ENCODE measurements around the gene HNRNPM. TPM values are rescaled to one million over a fixed set of nuclear protein-coding genes. Genes with fewer than 3 reads are reported as not detected.
"Not testable (repeated sequence)": the region's sequence is repeated elsewhere in the genome, so short reads cannot be mapped to it uniquely, and the experiment has no call there.

The HNRNPM gene
- total RNA-seq, 2 donors from 2014 or later = 117 to 155 TPM

- ATAC-seq (ENCODE audit: insufficient number of reproducible peaks, low FRiP score, low read depth) = no peak
- H3K4me1 ChIP-seq (ENCODE audit: control insufficient read depth in 1 of 2, low read depth in 2 of 2) = peaks cover 0 to 10% of the 10 kb centered on the region in 2 donors
Observed at GRCh38 chr19:8416796-8417195, 28.0 kb upstream of the HNRNPM start.

DNA sequence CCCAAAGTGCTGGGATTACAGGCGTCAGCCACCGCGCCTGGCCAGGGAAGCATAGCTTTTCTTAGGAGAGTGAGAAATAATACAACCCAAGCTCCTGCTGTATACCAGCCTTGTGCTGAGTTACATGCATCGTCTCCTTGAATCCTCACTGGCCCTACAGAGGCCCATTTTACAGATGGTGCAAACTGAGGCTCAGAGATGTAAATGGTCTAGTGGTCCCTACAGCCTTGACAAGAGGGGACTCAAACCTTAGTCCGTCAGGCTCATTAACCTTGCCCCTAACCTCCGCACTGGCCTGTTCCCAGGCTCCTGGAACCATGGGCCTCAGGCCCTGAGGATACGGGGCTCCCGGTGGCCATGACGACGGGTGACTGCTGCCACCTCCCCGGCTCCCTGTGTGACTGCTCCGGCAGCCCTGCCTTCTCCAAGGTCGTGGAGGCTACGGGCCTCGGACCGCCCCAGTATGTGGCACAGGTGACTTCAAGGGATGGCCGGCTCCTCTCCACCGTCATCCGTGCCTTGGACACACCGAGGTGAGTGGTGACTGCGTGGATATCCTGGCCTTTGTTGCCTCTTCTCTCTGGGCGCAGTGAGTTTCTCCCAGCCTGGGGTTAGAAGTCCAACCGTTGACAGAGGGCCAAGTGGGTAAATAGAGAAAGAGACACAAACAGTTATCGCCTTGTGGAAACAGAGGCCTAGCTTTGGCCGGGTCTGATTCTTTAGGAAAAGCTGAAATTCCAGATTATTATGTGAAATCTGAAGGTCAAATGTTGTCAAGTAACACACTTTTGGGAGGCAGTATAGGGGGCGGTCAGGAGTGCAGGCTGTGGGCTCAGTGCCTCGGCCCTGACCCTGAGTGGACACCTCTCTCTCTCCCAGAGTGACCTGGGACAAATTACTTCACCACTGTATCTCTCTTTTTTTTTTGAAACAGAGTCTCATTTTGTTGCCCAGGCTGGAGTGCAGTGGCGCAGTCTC, 23.0 kb upstream of the HNRNPM start:
- peaks cover 7% of the 10 kb centered on the region for H3K36me3 ChIP-seq
- no peak overlapping the region for H3K27ac ChIP-seq
- no peak overlapping the region for H3K4me3 ChIP-seq
- peaks cover 13 to 18% of the 10 kb centered on the region in 2 donors for H3K4me1 ChIP-seq (ENCODE audit: control insufficient read depth in 1 of 2, low read depth in 2 of 2)
- no peaks in the 10 kb centered on the region for H3K27me3 ChIP-seq (replicated peaks; ENCODE audit: insufficient read depth)
- ATAC-seq (ENCODE audit: insufficient number of reproducible peaks, low FRiP score, low read depth) (no peak), DNase-seq (ENCODE audit: low spot score) (no peak)
- no peaks in the 10 kb centered on the region for H3K9me3 ChIP-seq
- no peak for TF ChIP-seq CTCF (IDR thresholded peaks at IDR 0.05)

More at GRCh38 chr19:8416796-8417195, 28.0 kb upstream of the HNRNPM start:
- Histone ChIP-seq H3K27me3 (replicated peaks; ENCODE audit: insufficient read depth) (no peaks in the 10 kb centered on the region), H3K36me3 (peaks cover 7% of the 10 kb centered on the region), H3K9me3 (no peaks in the 10 kb centered on the region), H3K4me3 (no peak overlapping the region), H3K27ac (no peak overlapping the region)
- no peak for TF ChIP-seq CTCF (IDR thresholded peaks at IDR 0.05)
- DNase-seq (ENCODE audit: low spot score) = no peak

DNA sequence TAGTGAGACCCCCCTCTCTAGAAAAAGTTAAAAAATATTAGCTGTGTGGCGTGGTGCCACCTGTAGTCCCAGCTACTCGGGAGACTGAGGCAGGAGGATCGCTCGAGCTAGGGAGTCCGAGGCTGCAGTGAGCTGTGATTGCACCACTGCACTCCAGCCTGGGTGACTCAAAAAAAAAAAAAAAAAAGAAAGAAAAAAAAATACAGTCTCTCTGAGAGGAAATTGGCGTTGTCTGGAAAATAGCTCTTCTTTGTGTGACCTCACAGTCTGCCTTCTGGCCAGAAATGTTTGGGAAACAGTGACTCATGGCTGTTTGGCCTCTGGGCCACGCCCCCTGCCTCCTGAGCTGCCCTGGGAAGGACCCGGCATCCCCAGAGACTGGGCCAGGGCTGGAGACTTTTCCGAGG, 21.0 kb upstream of the HNRNPM start:
- Histone ChIP-seq H3K27ac (peak overlapping the region; percentile 74 to 83), H3K36me3 (peaks cover 8% of the 10 kb centered on the region), H3K4me3 (peak overlapping the region; percentile 44), H3K27me3 (replicated peaks; ENCODE audit: insufficient read depth) (no peaks in the 10 kb centered on the region), H3K9me3 (no peaks in the 10 kb centered on the region), H3K4me1 (ENCODE audit: control insufficient read depth in 1 of 2, low read depth in 2 of 2) (peaks cover 13 to 18% of the 10 kb centered on the region in 2 donors)
- TF ChIP-seq CTCF (IDR thresholded peaks at IDR 0.05) = no peak
- ATAC-seq (ENCODE audit: insufficient number of reproducible peaks, low FRiP score, low read depth) = peak; percentile 96
- peak; percentile 94 for DNase-seq (ENCODE audit: low spot score)

GRCh38 chr19:8425331-8425730, 19.4 kb upstream of the HNRNPM start:
- not testable (repeated sequence) for H3K27ac ChIP-seq; DNase-seq (ENCODE audit: low spot score); H3K27me3 ChIP-seq (replicated peaks; ENCODE audit: insufficient read depth); H3K4me3 ChIP-seq; ATAC-seq (ENCODE audit: insufficient number of reproducible peaks, low FRiP score, low read depth); H3K9me3 ChIP-seq
- peaks cover 13% of the 10 kb centered on the region for H3K36me3 ChIP-seq
- H3K4me1 ChIP-seq (ENCODE audit: control insufficient read depth in 1 of 2, low read depth in 2 of 2) = peaks cover 13 to 18% of the 10 kb centered on the region in 2 donors

DNA sequence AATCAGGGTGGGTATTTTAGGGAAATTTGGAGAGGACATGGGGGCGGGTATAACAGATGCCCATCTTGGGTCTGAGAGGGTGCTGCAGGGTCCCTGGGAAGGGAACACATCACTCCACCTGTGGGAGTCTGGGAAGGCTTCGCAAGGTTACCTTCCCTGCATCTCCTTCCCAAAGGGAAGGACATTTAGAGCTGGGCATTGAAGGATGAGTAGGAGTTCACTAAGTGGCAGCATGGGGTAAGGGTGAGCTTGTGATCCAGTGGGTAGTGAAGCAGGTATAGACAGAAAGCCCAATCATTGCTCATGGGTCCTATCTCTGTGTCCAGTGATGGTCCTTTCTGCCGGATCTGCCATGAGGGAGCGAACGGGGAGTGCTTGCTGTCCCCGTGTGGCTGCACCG, 18.5 kb upstream of the HNRNPM start:
- H3K27me3 ChIP-seq (replicated peaks; ENCODE audit: insufficient read depth) = no peaks in the 10 kb centered on the region
- H3K27ac ChIP-seq = no peak overlapping the region
- H3K9me3 ChIP-seq = no peaks in the 10 kb centered on the region
- no peak for TF ChIP-seq CTCF (IDR thresholded peaks at IDR 0.05)
- H3K36me3 ChIP-seq = peaks cover 18% of the 10 kb centered on the region
- no peak for ATAC-seq (ENCODE audit: insufficient number of reproducible peaks, low FRiP score, low read depth)
- no peak for DNase-seq (ENCODE audit: low spot score)
- H3K4me3 ChIP-seq = no peak overlapping the region
- H3K4me1 ChIP-seq (ENCODE audit: control insufficient read depth in 1 of 2, low read depth in 2 of 2) = peaks cover 13 to 18% of the 10 kb centered on the region in 2 donors
